ENCODE results near the gene DBT. TPM values are rescaled to one million over a fixed set of nuclear protein-coding genes. Genes with fewer than 3 reads are reported as not detected.
"Not testable (repeated sequence)": the region's sequence is repeated elsewhere in the genome, so short reads cannot be mapped to it uniquely, and the experiment has no call there.

Gene DBT
- total RNA-seq, 1 donor from 2014 or later, result 12.7 TPM

- ATAC-seq, result no peak
Measured at GRCh38 chr1:100250264-100250663, 630 bp upstream of the DBT start.

- ATAC-seq, result no peak
Measured at GRCh38 chr1:100249155-100249536, 488 bp downstream of the DBT start.

GRCh38 chr1:100246738-100247137 is 2.9 kb downstream of the DBT start:
- ATAC-seq, result no peak

GRCh38 chr1:100240631-100241030 is 9.0 kb downstream of the DBT start:
- ATAC-seq, result no peak

- no peak for ATAC-seq
Measured at GRCh38 chr1:100239961-100240360, 9.7 kb downstream of the DBT start.

- no peak for ATAC-seq
Measured at GRCh38 chr1:100237091-100237490, 12.5 kb downstream of the DBT start.

- ATAC-seq, result peak; percentile 87
Measured at GRCh38 chr1:100234432-100234831, 15.2 kb downstream of the DBT start.

GRCh38 chr1:100233566-100233965 is 16.1 kb downstream of the DBT start:
- peak; percentile 48 for ATAC-seq

GRCh38 chr1:100232156-100232555 is 17.5 kb downstream of the DBT start:
- ATAC-seq, result no peak

- ATAC-seq, result no peak
Measured at GRCh38 chr1:100231721-100232120, 17.9 kb downstream of the DBT start.

GRCh38 chr1:100230765-100231164 is 18.9 kb downstream of the DBT start:
- ATAC-seq, result no peak

GRCh38 chr1:100229681-100230443 is 19.8 kb downstream of the DBT start:
- no peak for ATAC-seq

- no peak for ATAC-seq
Measured at GRCh38 chr1:100222428-100222827, 27.2 kb downstream of the DBT start.

- no peak for ATAC-seq
Measured at GRCh38 chr1:100219883-100220282, 29.8 kb downstream of the DBT start.

- ATAC-seq, result no peak
Measured at GRCh38 chr1:100219457-100219856, 30.2 kb downstream of the DBT start.

GRCh38 chr1:100217834-100218233 is 31.8 kb downstream of the DBT start:
- no peak for ATAC-seq

GRCh38 chr1:100215101-100215500 is 34.5 kb downstream of the DBT start:
- ATAC-seq, result no peak

GRCh38 chr1:100213141-100213540 is 36.5 kb downstream of the DBT start:
- ATAC-seq, result no peak

- ATAC-seq, result no peak
Measured at GRCh38 chr1:100206301-100206700, 43.3 kb downstream of the DBT start.

GRCh38 chr1:100205593-100205992 is 44.0 kb downstream of the DBT start:
- not testable (repeated sequence) for ATAC-seq

GRCh38 chr1:100205103-100205502 is 44.5 kb downstream of the DBT start:
- not testable (repeated sequence) for ATAC-seq

GRCh38 chr1:100202703-100203102 is 46.9 kb downstream of the DBT start:
- not testable (repeated sequence) for ATAC-seq

GRCh38 chr1:100200060-100200459 is 49.6 kb downstream of the DBT start:
- not testable (repeated sequence) for ATAC-seq

- no peak for ATAC-seq
Measured at GRCh38 chr1:100198596-100198995, 51.0 kb downstream of the DBT start.

GRCh38 chr1:100188617-100189016 is 61.0 kb downstream of the DBT start:
- no peak for ATAC-seq

All from esophagus mucosa (tissue), 1 donor.